Measurements from ENCODE around the gene SECISBP2L.
"Not testable (repeated sequence)": the region's sequence is repeated elsewhere in the genome, so short reads cannot be mapped to it uniquely, and the experiment has no call there.

SECISBP2L gene, protein sequence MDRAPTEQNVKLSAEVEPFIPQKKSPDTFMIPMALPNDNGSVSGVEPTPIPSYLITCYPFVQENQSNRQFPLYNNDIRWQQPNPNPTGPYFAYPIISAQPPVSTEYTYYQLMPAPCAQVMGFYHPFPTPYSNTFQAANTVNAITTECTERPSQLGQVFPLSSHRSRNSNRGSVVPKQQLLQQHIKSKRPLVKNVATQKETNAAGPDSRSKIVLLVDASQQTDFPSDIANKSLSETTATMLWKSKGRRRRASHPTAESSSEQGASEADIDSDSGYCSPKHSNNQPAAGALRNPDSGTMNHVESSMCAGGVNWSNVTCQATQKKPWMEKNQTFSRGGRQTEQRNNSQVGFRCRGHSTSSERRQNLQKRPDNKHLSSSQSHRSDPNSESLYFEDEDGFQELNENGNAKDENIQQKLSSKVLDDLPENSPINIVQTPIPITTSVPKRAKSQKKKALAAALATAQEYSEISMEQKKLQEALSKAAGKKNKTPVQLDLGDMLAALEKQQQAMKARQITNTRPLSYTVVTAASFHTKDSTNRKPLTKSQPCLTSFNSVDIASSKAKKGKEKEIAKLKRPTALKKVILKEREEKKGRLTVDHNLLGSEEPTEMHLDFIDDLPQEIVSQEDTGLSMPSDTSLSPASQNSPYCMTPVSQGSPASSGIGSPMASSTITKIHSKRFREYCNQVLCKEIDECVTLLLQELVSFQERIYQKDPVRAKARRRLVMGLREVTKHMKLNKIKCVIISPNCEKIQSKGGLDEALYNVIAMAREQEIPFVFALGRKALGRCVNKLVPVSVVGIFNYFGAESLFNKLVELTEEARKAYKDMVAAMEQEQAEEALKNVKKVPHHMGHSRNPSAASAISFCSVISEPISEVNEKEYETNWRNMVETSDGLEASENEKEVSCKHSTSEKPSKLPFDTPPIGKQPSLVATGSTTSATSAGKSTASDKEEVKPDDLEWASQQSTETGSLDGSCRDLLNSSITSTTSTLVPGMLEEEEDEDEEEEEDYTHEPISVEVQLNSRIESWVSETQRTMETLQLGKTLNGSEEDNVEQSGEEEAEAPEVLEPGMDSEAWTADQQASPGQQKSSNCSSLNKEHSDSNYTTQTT

DNA sequence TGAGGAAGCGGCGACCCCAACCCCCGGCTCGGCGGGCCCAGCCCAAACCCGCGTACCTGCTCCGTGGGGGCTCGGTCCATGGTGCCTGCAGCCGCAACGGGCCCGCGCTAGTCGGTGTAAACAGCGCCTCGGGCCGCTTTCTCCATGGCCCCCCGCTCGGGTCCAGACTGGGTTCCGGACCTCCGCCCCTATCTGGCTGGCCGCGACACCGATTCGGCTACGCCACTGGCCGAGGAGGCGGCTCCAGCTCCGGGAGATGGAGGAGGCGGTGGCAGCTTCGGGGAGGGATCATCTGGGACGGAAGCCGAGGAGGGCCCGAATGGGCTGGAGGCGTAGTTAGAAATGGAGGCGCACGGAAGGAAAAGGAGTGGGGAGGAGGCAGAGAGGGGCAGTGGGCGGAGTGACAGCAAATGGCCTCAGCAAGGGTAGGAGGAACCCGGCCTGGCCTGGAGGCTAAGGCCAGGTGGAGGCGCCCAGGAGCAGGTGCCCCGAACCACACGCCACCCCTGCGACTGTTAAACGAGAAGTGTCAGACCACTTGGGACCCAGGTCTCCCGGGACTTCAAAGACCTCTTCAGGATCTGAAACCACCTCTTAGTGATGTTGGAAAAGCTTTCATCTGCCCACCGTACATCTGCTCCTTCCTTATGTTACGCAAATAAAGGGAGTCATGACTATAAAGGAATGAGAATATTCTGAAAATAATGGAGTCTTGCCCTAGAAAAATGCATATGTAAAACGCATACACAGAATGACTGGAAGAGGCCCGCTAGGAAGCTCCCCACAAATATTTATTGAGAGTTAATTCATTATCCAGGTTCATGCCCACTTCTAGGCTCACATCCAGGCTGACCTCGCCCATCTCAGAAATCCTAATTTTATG is at the start of gene SECISBP2L:
SECISBP2L (minus strand) TSS at position 227 of the 883 bp plus-strand sequence; CDS start at position 80, 147 bp downstream.
- DNase-seq: peak; percentile 96

DNA sequence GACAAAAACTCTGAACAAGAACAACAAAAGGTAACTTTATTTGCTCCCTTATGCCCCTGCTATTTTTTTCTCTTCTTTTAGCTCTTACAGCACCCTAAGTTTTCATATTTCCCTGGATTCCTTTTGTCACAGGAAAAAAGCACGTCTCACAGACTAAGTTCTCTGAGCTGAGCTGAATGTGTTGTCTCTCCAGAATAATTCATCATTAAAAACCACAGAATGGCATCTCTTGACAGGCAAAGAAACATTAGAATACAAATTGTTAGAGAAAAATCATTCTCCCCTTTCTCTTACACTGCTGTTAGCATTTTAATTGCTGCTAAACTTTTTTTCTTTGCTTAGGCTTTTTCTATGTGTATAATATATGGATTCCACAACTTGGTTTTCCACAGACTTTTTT is 48.7 kb upstream of the SECISBP2L start:
- DNase-seq: no peak

DNA sequence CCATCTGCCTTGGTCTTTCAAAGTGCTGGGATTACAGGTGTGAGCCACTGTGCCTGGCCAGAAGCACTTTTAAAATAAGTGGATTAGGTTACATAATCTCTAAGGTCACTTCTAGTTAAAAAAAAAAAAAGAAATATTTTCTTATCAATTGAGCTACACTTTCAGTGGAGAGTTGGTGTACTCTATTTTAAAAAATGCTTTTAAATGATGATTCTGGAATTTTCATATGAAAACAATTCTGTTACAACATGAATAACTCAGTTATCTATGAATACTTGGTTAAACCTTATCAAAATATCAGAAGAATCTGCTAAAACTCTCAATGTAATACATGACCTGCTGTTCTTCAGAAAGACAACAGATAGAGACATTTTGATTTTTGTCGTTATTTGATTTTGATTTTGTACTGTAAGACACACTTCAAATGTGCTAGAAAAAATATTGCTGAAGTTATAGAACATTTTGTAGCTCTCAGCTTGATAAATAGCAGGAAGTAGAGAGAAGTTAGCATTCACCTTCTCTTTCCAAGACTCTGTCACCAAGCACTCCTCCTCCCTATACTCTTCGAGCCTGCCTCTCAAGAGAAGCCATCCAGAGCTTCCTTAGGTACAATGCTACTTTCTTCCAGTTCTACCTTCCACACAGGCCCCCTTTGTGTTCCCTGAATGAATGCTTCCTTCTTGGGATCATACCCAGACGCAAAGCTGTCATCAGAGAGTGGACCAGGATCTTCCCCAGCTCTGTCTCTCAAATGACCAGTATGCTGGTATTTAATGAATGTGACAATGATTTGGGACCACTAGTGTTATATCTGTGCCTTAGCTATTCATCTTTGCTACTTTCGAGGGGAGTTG is 47.2 kb upstream of the SECISBP2L start:
- no peak for DNase-seq

DNA sequence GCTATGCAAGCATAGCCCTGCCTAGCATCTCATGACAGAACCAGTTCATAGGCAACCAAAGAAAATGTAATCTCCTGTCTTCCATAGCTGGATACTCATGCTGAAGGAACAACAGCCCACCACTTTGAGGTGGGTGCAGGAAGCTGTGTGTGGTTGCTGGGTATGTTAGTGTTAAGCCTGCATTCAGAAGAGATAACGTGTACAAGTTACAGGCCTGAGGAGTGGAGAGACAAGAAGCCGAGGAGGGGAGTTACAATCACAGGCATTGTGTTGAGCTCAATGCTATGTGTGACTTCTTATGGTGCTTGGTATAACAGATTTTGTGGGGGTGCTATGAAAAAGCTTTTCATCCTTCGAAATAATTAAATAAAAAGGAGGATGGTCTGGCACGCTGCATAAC is 42.8 kb upstream of the SECISBP2L start:
- no peak for DNase-seq

DNA sequence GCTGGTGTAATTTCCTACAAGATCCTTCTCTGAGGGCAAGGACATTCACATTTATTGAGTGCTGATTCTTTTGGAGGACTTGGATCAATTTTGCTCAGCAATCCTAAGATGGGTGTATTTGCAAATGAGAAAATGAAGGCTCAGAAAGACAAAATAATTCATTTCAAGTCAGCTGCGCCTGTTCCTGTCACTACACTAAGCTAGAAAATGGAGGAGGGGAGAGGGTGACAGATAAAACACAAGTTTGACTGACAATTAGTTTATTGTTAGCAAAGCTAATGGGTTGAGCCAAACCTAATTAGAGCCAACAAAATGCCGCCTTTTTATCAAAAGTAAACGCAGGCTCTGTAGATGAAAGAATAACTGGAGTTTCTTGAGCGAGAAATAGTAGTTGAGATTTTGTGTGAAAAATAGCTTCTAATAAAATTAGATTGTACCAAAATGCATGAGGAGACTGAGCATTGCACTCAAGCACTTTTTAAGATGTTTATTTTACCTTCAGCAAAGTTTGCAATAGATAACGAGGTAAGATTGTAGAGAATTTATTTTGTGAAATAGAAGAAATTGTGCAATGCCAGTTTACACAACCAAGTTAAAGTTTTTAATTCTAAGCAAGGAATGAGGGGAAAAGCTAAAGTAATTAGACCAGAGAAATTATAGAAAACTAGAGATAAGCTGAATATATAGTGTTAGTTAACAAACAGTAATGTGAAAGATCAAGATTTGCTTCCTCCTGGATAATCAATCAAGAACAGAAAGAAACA is 39.6 kb upstream of the SECISBP2L start:
- DNase-seq: no peak

DNA sequence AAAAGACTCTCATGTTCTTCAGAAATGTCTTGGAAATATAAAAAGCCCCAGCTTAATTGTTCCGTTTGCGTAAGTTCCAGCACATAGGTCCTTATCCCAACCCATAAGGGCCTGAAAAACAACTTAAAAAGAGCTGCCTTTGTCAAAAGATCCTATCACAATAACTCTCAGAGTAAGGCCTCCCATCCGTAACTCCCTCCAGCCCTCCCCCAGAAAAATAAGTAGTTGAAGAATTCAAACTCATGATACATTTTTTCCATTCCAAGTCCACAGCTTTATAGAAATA is 38.0 kb upstream of the SECISBP2L start:
- no peak for DNase-seq

DNA sequence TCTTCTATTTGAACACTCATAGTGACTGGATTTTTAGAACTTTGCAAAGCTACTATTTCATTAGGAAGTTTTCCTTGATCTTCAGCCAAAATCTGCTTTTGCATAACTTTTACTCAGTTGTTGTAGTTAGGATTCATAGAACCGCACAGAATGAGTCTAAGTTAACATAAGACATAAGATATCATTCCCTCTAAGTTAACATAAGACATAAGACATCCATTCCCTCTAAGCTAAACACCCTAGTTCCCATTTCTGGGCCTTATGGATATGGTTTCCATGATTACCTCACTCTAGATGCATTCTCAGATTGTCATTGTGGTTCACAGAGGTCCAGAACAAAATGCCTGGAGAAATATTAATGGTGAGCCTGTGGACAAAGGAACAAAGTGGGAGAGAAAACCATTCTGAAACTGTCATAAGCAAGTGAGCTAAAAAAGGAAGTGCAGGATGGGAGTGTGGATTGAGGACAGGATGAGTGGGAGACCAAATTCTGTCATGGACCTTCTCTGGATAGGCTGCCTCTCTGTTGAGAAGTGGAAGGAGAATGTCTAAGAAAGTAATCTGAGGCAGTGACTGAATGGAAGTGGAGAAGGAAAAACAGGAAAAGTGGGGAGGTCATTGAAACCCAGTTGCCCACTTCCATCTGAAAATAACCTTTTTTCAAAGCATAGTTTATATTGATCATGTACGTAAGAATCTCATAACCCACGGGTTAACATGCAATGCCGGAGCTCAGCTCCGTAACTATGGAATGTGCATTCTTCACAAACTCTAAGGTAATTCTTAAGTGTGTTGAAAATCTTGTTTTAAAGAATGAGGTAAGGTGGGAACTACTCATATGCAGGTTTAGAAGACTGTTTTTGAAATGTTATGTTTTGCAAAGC is 37.4 kb upstream of the SECISBP2L start:
- DNase-seq: no peak

DNA sequence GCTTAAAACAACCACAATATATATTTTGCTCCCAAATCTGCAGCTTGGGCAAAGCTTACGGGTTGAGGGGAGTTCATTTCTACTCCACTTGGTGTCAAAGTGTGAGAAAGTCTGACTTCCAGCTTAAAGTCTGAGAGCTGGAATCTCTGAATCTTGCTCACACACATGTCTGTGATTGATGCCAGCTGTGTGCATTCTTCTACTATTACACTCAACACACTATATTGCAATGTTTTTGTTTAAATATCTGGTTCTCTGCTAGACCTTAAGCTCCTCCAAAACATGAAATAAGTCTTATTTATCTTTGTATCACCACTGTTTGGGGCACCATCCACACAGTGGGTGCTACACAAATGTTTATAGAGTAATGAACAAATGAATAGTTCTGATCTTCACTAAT is 36.7 kb upstream of the SECISBP2L start:
- no peak for DNase-seq

DNA sequence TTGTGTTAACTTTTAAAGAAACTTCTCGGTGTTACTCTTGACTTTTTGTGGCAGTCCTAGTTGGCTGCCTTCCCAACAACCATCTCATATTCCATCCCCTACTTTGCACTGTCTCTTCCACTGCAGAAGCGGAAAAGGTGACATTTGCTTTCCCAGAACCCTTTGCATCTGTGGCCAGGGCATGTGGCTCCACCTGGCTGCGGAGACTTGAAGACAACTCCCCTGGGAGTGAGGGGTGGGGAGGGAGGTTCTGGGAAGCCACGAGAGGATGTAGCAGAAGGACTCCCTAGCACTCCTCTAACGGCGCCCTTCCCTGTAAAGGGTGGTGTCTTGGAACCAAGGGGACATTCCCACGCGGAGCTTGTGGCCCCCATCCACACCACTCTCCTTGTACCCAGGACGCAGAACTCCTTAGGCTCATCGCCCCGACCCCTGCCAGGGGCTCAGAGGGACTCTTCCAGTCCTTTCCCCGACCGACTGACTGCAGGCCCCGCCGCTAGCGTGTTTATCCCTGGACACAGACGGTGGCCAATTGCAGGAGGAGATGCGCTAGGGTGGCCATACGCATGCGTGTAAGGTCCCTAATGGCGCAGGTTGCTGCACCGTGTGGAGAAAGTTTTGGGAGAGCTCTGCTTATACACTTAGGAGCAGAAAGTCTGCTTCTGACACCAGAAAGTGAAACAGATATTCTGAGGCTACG is 33.2 kb upstream of the SECISBP2L start:
- no peak for DNase-seq

DNA sequence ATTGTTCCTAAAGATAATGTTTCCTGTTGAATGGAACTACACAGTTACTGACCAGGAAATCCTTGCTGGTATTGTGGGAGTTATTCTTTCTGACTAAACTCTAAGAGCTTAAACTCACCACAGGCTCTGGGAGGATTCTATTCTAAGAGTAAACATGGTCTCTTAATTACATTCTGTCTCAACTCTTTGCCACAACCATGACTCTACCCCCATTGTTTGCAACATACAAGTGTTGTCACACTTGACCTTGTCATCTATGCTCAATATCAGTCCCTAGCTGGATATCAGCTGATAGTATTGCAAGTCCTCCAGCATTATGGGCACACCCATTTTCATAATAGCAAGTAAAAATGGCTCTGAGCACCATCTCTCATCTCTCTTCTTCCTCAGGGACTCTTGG is 29.6 kb upstream of the SECISBP2L start:
- peak; percentile 13 for DNase-seq

DNA sequence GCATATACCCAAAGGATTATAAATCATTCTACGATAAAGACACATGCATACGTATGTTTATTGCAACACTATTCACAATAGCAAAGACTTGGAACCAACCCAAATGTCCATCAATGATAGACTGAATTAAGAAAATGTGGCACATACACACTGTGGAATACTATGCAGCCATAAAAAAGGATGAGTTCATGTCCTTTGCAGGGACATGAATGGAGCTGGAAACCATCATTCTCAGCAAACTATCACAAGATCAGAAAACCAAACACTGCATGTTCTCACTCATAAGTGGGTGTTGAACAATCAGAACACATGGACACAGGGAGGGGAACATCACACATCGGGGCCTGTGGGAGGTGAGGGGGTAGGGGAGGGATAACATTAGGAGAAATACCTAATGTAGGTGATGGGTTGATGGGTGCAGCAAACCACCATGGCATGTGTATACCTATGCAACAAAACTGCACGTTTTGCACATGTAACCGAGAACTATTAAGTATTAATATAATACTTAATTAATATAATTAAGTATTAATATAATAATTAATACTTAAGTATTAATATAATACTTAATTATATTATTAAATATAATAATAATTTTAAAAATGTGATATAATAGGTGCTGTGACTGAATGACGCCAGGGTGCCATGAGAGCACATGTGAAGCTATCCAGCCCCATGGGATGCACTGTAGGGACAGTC is 28.5 kb upstream of the SECISBP2L start:
- not testable (repeated sequence) for DNase-seq

DNA sequence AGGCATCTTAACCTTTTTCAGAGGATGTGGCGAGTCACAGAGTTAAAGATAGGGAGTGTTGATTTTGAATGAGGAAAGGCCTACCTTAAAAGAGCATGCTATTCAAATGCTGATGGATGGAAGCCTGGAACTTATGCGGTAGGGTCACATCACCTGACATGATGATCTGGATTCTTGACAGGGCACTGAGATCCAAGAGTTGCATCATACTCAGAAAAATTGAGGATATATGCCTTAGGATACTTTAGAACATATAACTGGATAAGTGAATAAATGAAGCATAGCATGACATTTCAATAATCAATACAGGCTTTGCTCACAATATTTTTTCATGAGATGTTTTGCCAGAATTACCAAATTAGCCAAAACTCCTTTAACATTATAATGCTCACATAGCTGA is 20.1 kb upstream of the SECISBP2L start:
- no peak for DNase-seq

DNA sequence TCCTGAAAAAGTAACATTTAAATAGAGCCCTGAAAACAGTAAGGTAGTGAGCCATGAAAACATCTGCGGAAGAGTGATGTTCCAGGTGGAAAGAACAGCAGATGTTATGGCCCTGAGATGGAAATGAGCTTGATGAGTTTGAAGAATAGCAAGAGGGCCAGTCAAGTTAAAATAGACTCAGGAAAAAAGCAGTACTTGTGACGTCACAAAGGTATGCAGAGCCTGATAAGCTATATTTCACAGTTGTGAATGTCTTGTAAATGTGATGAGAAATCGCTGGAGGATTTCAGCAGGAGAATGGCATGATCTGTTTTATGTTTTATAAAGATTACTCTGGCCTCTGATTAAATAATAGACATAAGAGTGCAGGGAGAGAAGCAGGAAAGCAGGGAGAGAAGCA is 18.6 kb upstream of the SECISBP2L start:
- DNase-seq: no peak

DNA sequence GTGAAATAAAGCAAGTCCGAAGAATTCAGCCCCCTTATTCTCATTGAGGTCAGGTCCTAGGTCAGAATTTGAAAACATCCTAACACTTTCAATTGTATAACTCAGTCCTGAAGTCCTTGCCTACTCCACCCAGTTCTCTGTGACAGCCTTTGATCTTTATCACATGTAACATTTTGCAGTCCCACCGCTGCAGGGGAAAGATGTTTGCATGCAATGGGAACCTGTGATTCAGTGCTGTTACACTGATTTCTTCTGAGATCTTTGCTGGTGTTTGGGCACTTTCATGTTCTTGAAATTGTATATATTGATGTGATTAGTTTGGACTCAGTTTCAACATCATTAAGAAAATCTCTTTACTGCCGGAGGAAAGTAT is 18.0 kb upstream of the SECISBP2L start:
- peak; percentile 20 for DNase-seq

DNA sequence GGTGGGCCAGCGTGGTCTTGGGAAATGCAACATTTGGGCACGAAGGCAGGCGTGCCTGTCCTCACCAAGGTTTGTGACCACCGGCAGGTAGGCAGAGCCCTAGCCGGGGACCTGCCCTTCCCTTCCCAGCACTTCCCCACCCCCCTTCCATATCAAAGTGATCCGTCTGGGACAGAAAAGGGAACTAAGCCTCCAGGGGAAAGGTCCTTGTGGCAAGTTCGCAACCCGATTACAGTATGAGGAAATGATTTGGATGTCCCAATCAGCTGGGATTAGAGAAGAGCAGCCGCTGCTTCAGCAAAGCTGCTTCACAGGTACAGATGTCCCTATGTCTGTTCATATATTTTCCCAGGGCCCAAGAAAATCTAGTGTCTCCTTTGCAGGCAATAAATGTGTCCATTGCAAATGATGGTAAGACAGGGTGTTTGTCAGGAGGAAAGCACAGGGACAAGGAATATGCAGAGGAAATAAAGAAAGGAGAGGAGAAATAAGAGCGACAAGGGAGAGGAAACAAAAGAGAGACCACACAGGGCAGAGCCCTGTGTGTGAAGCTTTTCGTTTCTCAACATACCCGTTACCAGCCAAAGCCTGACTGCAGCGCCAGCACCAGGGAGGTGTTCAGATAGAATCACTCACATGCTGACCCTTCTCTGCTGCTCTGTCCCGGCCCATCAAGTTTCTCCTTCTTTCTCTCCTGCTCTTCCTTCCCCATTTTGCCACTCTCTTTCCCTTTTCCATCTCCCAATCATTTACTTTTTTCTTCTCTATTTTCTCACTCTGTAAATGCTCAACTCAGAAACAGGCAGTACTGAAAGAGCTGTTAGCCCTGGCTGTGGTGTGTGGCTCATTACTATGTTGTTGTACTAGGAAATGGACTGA is 17.4 kb upstream of the SECISBP2L start:
- DNase-seq: peak; percentile 78

DNA sequence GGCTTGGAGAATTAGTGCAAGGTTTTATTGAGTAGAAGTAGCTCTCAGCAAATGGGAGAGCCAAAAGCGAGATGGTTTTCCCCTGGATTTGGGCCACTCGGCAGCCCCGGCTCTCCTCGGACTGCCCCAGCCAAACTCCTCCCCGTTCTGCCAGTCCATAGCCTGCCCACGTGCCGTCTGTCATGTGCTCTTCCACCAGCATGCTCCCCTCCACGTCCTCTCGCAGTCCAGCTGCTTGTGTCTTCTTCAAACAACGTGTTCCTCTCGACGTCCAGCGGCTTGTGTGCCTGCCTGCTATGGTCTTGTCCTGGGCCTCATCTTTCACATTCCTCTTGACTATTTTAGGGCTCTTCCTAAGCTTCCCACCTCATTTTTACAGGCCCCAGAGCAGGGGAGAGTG is 16.7 kb upstream of the SECISBP2L start:
- no peak for DNase-seq

DNA sequence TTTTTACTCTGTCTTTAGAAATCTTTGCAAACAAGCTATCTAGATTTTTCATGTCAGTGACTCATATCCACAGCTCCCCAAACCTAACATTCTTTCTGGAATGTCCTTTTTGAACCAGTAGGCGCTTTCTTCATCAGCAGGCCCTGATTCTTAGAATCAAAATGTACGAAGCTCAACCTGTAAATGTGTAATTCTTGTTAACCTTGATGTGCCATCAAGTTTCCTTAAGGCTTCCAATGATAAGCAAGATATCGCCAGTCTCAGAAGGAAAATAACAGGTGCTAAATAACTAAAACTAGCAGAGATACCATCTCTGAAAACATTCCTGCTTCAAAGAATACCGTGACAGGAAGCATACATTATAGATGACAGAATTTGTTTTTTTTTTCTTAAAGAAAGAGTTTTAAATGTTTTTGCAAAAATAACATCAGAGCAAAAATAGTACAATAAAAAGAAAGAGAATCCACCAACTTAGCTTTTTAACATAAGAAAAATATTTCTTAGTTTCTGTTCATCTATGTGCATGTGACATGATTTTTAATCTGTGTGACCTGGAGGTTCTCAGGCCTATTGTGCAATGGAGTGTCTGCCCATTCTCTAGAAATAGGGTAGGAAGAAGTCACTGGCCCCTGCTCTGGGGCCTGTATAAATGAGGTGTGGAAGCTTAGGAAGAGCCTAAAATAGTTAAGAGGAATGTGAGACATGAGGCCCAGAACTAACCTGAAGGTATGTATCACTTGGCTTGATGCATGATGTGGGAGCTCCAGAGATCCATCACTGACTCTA is 14.7 kb upstream of the SECISBP2L start:
- peak; percentile 12 for DNase-seq
